Karpas-422 (cell line): ENCODE results near the gene EEPD1. TPM values are rescaled to one million over a fixed set of nuclear protein-coding genes. Genes with fewer than 3 reads are reported as not detected.
A peak's percentile ranks its signal among the peaks of the same experiment; 100 is the strongest.
"Not testable (repeated sequence)": the region's sequence is repeated elsewhere in the genome, so short reads cannot be mapped to it uniquely, and the experiment has no call there.

Source experiments
- DNase-seq: peaks from one replicate; pipeline ENCODE4 v3.0.0-alpha.2; 2015
- H2AFZ ChIP-seq: fragments of 200-600 bp; sonication (generic); 2 replicates; pipeline ENCODE4 v1.6.1; 2014; ENCODE audit warnings: antibody characterized with exemption, low read length, mixed read lengths
- H3K27ac ChIP-seq: fragments of 200-600 bp; sonication (generic); 2 replicates; pipeline ENCODE4 v1.5.1; 2014; ENCODE audit warnings: mild to moderate bottlenecking, low read length, moderate library complexity
- H3K27me3 ChIP-seq: fragments of 200-600 bp; sonication (generic); 2 replicates; pipeline ENCODE4 v1.6.1; 2014; ENCODE audit warnings: low read length, mixed read lengths
- H3K36me3 ChIP-seq: fragments of 200-600 bp; sonication (generic); 2 replicates; pipeline ENCODE4 v1.6.1; 2014; ENCODE audit warnings: low read length, mixed read lengths; ENCODE audit not compliant: insufficient read depth
- H3K4me1 ChIP-seq: fragments of 200-600 bp; sonication (generic); 2 replicates; pipeline ENCODE4 v1.6.1; 2014; ENCODE audit warnings: mild to moderate bottlenecking, low read length, mixed read lengths
- H3K4me2 ChIP-seq: fragments of 200-600 bp; sonication (generic); 2 replicates; pipeline ENCODE4 v1.6.1; 2014; ENCODE audit warnings: low read length, low read depth, mild to moderate bottlenecking; ENCODE audit not compliant: poor library complexity, severe bottlenecking
- H3K4me3 ChIP-seq: fragments of 200-600 bp; sonication (generic); 2 replicates; pipeline ENCODE4 v1.5.1; 2014; ENCODE audit warnings: mild to moderate bottlenecking, antibody characterized with exemption, low read length, mixed read lengths
- H3K79me2 ChIP-seq: fragments of 200-600 bp; sonication (generic); 2 replicates; pipeline ENCODE4 v1.6.1; 2014; ENCODE audit warnings: mild to moderate bottlenecking, low read length, mixed read lengths
- H3K9ac ChIP-seq: fragments of 200-600 bp; sonication (generic); 2 replicates; pipeline ENCODE4 v1.6.0; 2014; ENCODE audit warnings: low read length
- H3K9me2 ChIP-seq: fragments of 200-600 bp; sonication (generic), shearing (Covaris generic); replicated peaks from 2 replicates; pipeline ENCODE4 v1.6.0; 2014; ENCODE audit warnings: mild to moderate bottlenecking, low read length, moderate library complexity; ENCODE audit not compliant: insufficient read depth
- H3K9me3 ChIP-seq: fragments of 300-700, 200-600 bp; sonication (generic); 2 replicates; pipeline ENCODE4 v1.6.1; 2014; ENCODE audit warnings: low read length, mixed read lengths
- H4K20me1 ChIP-seq: fragments of 200-600 bp; sonication (generic); 2 replicates; pipeline ENCODE4 v1.6.1; 2014; ENCODE audit warnings: mild to moderate bottlenecking, antibody characterized with exemption, low read length, low read depth; ENCODE audit not compliant: insufficient read depth
- total RNA-seq: library from RNA; depleted of rRNA; stranded (reverse); fragments of >200 nt; shearing (Covaris generic); gene quantifications from 2 replicates; pipeline ENCODE4 v1.2.3, GENCODE V29; 2014; ENCODE audit warnings: low replicate concordance; rRNA removed

EEPD1 gene
- total RNA-seq: 28.8 and 63.5 TPM in 2 replicates

GRCh38 chr7:36152756-36153570, at the start of gene EEPD1:
Gene EEPD1, plus strand, starts transcription at chr7:36153254. Its CDS starts 1,071 bp downstream, at chr7:36154325.
- Histone ChIP-seq H2AFZ (no peak within 1 kb of the TSS), H3K4me1 (peaks cover 39% of the 10 kb centered on the region), H3K4me3 (peak within 1 kb of the TSS; percentile 96), H3K27ac (peak within 1 kb of the TSS; percentile 83), H4K20me1 (peaks cover 32% of the 10 kb centered on the region), H3K27me3 (no peaks in the 10 kb centered on the region), H3K9ac (peak within 1 kb of the TSS; percentile 92), H3K79me2 (peaks cover 49% of the 10 kb centered on the region), H3K9me2 (no peaks in the 10 kb centered on the region), H3K4me2 (peak within 1 kb of the TSS; percentile 92), H3K36me3 (peaks cover 24% of the 10 kb centered on the region), H3K9me3 (peaks cover 7% of the 10 kb centered on the region)
- DNase-seq: peak; percentile 100

- Histone ChIP-seq H3K9ac (no peak overlapping the region), H4K20me1 (no peaks in the 10 kb centered on the region), H3K4me2 (no peak overlapping the region), H3K27ac (no peak overlapping the region), H3K4me1 (no peaks in the 10 kb centered on the region), H3K36me3 (no peaks in the 10 kb centered on the region; the same call in 1 of the 2 replicates), H3K9me3 (no peaks in the 10 kb centered on the region), H2AFZ (no peak overlapping the region), H3K9me2 (no peaks in the 10 kb centered on the region), H3K27me3 (no peaks in the 10 kb centered on the region), H3K79me2 (no peaks in the 10 kb centered on the region), H3K4me3 (no peak overlapping the region)
- no peak for DNase-seq
Measured at GRCh38 chr7:36103837-36104561, 49.1 kb upstream of the EEPD1 start.

DNA sequence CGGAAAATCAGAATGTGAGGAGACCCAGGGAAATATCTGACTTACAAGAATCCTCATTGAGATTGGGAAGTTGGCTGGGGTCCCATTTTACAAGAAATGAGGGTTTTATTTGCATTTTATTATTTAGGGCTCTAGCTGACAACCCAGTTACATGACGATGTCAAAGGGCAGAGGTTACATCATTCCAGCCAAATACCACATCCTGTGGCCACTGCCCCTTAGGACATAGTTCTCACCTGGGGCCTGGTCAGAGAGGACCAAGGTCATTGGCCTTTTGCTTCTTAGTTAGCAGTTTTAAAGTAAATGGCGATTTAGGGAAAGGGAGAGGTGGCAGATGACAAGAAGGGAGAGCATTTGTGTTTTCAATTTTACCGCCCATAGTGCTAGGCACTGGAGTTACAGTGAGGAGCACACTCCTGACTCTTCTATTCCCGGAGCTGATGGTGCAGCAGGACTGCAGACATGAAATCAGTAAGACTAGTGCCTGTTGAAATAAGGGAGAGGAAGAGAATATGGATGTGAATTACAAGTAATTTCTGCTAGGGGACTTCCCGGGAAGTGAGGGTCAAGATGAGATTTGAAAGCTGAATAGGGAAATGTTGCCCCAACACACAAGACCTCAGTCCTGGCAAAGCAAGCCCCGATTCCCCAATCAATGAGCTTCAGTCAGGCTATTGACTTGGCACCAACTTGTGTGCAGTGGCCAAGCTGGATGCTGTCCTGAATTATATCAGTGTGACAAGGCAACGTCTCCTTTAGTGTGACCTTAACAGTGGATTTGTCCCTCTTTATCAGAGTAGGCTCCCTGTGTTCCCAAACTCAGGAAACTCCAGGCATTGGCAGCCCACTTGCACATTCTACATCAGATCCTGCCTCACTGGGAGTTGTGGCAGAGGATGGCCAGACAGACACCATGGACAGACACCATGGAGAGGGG, 45.8 kb upstream of the EEPD1 start:
- H3K4me1 ChIP-seq, H2AFZ ChIP-seq, DNase-seq, H4K20me1 ChIP-seq, H3K36me3 ChIP-seq, H3K79me2 ChIP-seq, H3K27ac ChIP-seq, H3K9ac ChIP-seq, H3K9me3 ChIP-seq, H3K4me3 ChIP-seq, H3K9me2 ChIP-seq, H3K4me2 ChIP-seq, H3K27me3 ChIP-seq: not testable (repeated sequence)

- Histone ChIP-seq H3K9me3 (no peaks in the 10 kb centered on the region), H3K9ac (no peak overlapping the region), H3K79me2 (no peaks in the 10 kb centered on the region), H3K4me3 (no peak overlapping the region), H3K9me2 (no peaks in the 10 kb centered on the region), H3K27ac (no peak overlapping the region), H4K20me1 (0 out of 2 replicates have a peak, but pooled peaks cover 4% of the 10 kb centered on the region), H2AFZ (no peak overlapping the region), H3K36me3 (no peaks in the 10 kb centered on the region; the same call in 1 of the 2 replicates), H3K4me1 (no peaks in the 10 kb centered on the region), H3K4me2 (no peak overlapping the region), H3K27me3 (no peaks in the 10 kb centered on the region)
- DNase-seq: no peak
Measured at GRCh38 chr7:36107926-36108631, 45.0 kb upstream of the EEPD1 start.

- H3K9me2 ChIP-seq: no peaks in the 10 kb centered on the region
- H2AFZ ChIP-seq: no peak overlapping the region
- H4K20me1 ChIP-seq: 0 out of 2 replicates have a peak, but pooled peaks cover 4% of the 10 kb centered on the region
- H3K27ac ChIP-seq: no peak overlapping the region
- DNase-seq: no peak
- no peak overlapping the region for H3K4me3 ChIP-seq
- no peaks in the 10 kb centered on the region; the same call in 1 of the 2 replicates for H3K36me3 ChIP-seq
- H3K9ac ChIP-seq: no peak overlapping the region
- no peaks in the 10 kb centered on the region for H3K27me3 ChIP-seq
- no peaks in the 10 kb centered on the region for H3K79me2 ChIP-seq
- H3K4me1 ChIP-seq: no peaks in the 10 kb centered on the region
- H3K9me3 ChIP-seq: no peaks in the 10 kb centered on the region
- no peak overlapping the region for H3K4me2 ChIP-seq
Measured at GRCh38 chr7:36109013-36109627, 43.9 kb upstream of the EEPD1 start.

DNA sequence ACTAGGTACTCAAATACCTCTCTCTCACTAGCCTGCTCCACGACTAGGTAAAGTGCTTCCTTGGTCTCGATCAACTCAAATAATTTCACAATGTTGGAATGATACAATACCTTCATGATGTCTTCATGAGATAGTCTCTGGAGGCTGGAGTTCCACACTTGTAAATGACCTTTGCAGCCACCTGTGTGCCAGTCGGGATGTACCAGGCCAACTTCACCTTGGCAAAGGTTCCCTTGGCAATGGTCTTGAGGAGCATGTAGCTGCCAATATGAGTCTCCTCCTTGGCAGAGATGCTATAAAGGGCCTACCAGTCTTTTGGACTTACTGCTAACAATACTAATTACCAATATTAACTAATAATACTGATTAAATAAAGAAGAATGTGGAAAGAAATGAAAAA, 42.5 kb upstream of the EEPD1 start:
- H3K4me3 ChIP-seq: no peak overlapping the region
- no peaks in the 10 kb centered on the region; the same call in 1 of the 2 replicates for H3K36me3 ChIP-seq
- H3K9me3 ChIP-seq: no peaks in the 10 kb centered on the region
- no peak overlapping the region for H3K27ac ChIP-seq
- no peak overlapping the region for H3K4me2 ChIP-seq
- H3K79me2 ChIP-seq: no peaks in the 10 kb centered on the region
- 0 out of 2 replicates have a peak, but pooled peaks cover 4% of the 10 kb centered on the region for H4K20me1 ChIP-seq
- DNase-seq: no peak
- no peak overlapping the region for H3K9ac ChIP-seq
- no peaks in the 10 kb centered on the region for H3K27me3 ChIP-seq
- no peak overlapping the region for H2AFZ ChIP-seq
- H3K4me1 ChIP-seq: 0 out of 2 replicates have a peak, but pooled peaks cover under 1% of the 10 kb centered on the region
- H3K9me2 ChIP-seq: no peaks in the 10 kb centered on the region

DNA sequence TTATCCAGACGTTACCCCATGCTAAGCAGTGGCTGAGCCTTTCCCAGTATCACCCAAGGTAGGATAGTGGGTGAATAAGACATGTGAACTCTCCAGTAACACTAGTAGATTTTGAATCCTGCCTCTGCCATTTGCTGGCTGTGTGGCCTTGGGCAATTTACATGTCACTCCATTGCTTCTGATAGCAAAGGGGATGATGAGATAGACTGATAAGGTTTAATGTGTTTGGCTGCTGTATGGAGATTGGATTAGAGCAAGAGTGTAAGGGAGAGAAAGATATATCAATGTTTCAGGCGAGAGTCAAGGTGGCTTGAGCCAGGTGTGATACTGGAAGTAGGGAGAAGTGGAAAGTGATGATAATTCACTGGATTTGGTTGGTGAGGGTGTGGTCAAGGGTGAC, 40.1 kb upstream of the EEPD1 start:
- no peaks in the 10 kb centered on the region for H3K27me3 ChIP-seq

More for the DNA sequence above, 40.1 kb upstream of the EEPD1 start:
- Histone ChIP-seq H3K4me3 (no peak overlapping the region), H3K36me3 (no peaks in the 10 kb centered on the region; the same call in 1 of the 2 replicates), H4K20me1 (0 out of 2 replicates have a peak, but pooled peaks cover 4% of the 10 kb centered on the region), H2AFZ (no peak overlapping the region), H3K4me1 (0 out of 2 replicates have a peak, but pooled peaks cover 5% of the 10 kb centered on the region), H3K9me2 (no peaks in the 10 kb centered on the region), H3K79me2 (no peaks in the 10 kb centered on the region), H3K4me2 (no peak overlapping the region), H3K9ac (no peak overlapping the region), H3K27ac (no peak overlapping the region), H3K9me3 (no peaks in the 10 kb centered on the region)
- DNase-seq: no peak
